Embryonic facial prominence (tissue), 1 donor: ENCODE results near the gene ERBB3.

ENCODE experiments used
- DNase-seq: peaks from one replicate; pipeline ENCODE4 v3.0.0-alpha.2; 2016; ENCODE audit errors: extremely low spot score

The ERBB3 gene

DNA sequence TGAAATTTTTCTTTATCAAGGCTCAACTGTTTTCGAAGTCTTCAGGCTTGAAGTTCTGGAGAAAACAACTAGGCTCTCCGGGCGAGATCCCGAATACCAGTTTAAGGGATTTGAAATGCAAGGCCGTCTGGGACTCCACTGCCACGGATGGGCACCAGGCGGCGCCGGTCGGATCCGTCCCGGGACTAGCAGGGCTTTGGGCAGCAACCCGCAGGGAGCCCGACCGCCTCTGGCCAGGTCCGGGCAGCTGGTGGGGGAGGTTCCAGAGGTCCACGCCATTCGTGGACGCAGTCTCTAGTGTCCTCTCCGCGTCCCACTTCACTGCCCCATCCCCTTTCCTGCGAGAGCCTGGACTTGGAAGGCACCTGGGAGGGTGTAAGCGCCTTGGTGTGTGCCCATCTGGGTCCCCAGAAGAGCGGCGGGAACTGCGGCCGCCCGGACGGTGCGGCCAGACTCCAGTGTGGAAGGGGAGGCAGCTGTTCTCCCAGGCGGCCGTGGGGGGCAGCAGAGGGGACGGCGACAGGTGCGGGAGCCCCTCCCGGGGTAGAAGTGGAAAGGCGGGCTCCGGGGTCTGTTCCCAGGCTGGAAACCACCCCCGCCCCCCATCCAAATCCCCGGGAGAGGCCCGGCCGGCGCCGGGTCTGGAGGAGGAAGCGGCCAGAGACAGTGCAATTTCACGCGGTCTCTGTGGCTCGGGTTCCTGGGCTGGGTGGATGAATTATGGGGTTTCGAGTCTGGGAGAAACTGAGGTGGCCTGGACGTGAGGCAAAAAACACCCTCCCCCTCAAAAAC is 838 bp upstream of the ERBB3 start:
- no peak for DNase-seq

- DNase-seq, result no peak
Measured at GRCh38 chr12:56080556-56081138, 682 bp downstream of the ERBB3 start.

DNA sequence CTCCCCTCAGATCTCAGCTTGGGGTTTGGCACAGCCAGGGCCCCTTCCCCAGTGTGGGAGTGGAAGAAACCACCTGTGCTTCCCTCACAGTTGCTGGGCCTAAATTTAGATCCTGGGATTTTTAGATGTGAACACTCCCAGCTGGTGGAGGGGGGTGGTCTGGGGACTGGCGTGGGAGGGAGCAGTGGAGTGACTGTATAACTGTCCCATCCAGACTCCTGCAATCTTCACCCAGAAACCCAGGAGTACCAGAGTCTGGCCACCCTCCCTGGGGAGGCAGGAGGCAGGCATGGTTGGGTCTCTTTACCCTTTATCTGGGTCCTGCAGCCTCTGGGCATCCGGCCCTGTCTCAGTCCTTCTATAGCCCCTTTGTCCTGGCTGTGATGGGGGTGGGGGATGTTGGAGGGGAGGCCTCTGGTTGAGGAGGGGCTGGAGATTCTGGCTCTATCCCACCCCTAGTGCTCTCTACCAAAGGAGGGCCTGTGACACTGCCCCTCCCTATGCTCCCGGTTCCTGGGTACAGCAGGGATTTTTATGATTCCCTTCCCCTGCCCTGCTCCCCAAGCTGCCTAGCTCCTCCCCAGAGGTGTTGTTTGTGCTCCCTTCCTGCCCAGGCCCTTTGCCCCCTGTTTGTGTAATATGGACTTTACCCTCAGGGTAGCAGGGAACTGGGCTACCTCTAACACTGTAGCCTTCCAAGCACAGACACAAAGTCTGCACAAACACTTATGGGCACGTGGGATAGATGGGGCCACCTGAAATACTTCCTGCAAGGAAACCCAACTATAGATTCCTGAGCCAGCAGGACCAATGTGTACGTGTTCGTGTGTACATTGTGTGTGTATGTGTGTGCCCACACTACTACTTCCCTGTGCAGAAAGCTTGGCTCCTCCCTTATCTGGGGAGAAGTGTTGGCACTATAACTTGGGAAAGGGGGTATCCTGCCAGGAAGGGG is 1.7 kb downstream of the ERBB3 start:
- no peak for DNase-seq

GRCh38 chr12:56082382-56082781 is 2.4 kb downstream of the ERBB3 start:
- DNase-seq, result no peak

DNA sequence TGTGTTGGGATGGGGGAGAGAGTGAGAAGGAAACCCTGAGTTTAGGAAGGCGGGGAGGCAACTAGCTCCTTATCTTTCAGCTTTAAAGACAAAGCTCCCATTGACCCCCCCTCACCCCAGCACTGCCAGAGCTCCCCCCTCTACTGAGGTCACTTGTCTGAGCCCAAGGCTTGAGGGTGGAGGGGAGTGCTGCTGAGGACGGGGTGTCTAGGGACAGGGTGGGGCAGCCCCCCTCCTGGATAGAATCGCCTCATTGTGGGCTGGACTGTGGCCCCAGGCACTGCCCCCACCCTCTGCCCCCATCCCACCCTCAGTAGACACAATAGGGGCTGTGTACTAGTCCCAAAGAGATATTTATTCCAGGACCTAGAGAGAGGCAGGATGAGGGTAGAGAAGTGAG is 3.0 kb downstream of the ERBB3 start:
- DNase-seq, result no peak

DNA sequence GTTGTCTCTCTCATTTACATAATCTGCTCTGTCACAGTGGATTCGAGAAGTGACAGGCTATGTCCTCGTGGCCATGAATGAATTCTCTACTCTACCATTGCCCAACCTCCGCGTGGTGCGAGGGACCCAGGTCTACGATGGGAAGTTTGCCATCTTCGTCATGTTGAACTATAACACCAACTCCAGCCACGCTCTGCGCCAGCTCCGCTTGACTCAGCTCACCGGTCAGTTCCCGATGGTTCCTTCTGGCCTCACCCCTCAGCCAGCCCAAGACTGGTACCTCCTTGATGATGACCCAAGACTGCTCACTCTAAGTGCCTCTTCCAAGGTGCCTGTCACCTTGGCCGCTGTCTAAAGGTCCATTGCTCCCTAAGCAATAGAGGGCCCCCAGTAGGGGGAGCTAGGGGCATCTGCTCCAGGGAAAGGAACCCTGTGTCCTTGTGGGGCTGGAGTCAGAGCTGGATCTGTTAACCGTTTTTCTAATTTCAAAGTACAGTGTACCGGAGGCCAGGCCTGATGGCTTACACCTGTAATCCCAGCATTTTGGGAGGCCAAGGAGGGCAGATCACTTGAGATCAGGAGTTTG is 5.1 kb downstream of the ERBB3 start:
- no peak for DNase-seq

- no peak for DNase-seq
Measured at GRCh38 chr12:56086096-56086495, 6.1 kb downstream of the ERBB3 start.

DNA sequence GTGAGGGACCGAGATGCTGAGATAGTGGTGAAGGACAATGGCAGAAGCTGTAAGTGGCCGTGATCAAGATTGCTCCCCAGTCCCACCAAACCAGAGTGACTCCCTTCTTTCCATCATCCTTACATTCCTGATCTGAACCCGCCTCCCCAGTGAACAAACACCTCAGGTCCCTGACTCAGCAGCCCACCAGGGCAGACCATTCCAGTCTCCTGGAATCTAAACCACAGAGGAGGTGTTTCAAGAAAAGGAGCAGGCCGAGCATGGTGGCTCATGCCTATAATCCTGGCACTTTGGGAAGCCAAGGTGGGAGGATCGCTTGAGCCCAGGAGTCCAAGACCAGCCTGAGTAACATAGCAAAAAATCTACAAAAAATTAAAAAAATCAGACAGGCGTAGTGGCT is 6.6 kb downstream of the ERBB3 start:
- DNase-seq, result no peak

GRCh38 chr12:56087220-56087619 is 7.3 kb downstream of the ERBB3 start:
- no peak for DNase-seq

DNA sequence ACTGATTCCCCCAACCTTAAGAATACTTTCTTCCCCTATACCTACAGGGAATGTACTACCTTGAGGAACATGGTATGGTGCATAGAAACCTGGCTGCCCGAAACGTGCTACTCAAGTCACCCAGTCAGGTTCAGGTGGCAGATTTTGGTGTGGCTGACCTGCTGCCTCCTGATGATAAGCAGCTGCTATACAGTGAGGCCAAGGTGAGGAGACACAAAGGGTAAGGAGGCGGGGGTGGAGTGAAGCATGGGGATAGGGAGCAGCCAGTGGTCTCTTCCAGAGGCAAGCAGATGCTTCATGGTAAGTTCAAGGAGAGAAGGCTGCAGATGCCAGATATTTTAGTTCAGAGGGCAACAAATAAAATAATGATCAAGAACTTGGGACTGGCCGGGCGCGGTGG is 17.8 kb downstream of the ERBB3 start:
- no peak for DNase-seq

DNA sequence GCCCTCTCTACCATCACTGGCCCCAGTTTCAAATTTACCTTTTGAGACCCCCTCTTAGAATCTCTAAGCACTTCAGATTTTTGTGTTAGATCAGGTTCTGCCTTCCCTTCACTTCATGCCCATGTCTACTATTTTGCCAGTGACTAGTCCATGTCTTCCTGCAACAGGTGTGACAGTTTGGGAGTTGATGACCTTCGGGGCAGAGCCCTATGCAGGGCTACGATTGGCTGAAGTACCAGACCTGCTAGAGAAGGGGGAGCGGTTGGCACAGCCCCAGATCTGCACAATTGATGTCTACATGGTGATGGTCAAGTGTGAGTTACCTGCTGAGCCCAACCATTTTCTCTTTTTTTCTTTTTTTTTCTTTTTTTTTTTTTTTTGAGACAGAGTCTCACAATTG is 18.6 kb downstream of the ERBB3 start:
- DNase-seq, result no peak

DNA sequence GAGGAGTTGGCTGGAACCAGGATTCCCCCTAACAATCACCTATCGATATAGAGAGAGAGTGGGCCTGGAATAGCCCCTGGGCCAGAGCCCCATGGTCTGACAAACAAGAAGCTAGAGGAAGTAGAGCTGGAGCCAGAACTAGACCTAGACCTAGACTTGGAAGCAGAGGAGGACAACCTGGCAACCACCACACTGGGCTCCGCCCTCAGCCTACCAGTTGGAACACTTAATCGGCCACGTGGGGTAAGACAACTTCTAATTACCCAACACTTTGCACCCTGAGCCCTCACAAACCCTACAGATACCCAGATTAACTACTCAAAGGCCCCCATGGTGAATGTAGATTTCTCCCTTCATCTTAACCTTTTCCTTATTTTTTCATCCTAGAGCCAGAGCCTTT is 19.8 kb downstream of the ERBB3 start:
- no peak for DNase-seq

- no peak for DNase-seq
Measured at GRCh38 chr12:56101045-56101444, 21.1 kb downstream of the ERBB3 start.

DNA sequence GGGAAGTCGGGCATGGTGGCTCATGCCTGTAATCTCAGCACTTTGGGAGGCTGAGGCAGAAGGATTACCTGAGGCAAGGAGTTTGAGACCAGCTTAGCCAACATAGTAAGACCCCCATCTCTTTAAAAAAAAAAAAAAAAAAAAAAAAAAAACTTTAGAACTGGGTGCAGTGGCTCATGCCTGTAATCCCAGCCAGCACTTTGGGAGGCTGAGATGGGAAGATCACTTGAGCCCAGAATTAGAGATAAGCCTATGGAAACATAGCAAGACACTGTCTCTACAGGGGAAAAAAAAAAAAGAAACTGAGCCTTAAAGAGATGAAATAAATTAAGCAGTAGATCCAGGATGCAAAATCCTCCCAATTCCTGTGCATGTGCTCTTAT is 22.7 kb downstream of the ERBB3 start:
- no peak for DNase-seq

GRCh38 chr12:56103066-56103711 is 23.2 kb downstream of the ERBB3 start:
- no peak for DNase-seq

GRCh38 chr12:56103823-56104108 is 23.8 kb downstream of the ERBB3 start:
- DNase-seq, result no peak

- peak; percentile 94 for DNase-seq
Measured at GRCh38 chr12:56104109-56104814, 24.3 kb downstream of the ERBB3 start, which contains the start of gene PA2G4. Gene PA2G4, plus strand, starts transcription at chr12:56104559. Its CDS starts 179 bp downstream, at chr12:56104738.

GRCh38 chr12:56104815-56105608 is 25.0 kb downstream of the ERBB3 start:
- no peak for DNase-seq

- no peak for DNase-seq
Measured at GRCh38 chr12:56105609-56105902, 25.6 kb downstream of the ERBB3 start.

- no peak for DNase-seq
Measured at GRCh38 chr12:56107242-56107641, 27.3 kb downstream of the ERBB3 start.

DNA sequence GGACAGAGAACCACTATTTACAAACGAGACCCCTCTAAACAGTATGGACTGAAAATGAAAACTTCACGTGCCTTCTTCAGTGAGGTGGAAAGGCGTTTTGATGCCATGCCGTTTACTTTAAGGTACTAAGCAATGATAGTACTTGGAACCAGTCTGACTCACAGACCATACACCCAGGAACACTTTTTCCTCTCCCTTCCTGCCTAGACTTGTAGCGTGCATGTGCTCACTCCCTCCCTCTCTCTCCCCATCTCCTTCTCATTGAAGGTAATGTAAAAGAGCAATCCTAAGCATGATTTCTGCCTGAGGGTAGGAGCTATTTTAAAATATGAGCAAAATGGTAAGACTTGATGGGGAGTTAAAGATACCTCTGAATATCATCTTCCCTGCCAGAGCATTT is 30.6 kb downstream of the ERBB3 start:
- DNase-seq, result no peak
